ENCODE results near the gene XRN2. TPM values are rescaled to one million over a fixed set of nuclear protein-coding genes. Genes with fewer than 3 reads are reported as not detected.

Gene XRN2
- total RNA-seq, 1 donor from 2014 or later: 66.7 TPM

DNA sequence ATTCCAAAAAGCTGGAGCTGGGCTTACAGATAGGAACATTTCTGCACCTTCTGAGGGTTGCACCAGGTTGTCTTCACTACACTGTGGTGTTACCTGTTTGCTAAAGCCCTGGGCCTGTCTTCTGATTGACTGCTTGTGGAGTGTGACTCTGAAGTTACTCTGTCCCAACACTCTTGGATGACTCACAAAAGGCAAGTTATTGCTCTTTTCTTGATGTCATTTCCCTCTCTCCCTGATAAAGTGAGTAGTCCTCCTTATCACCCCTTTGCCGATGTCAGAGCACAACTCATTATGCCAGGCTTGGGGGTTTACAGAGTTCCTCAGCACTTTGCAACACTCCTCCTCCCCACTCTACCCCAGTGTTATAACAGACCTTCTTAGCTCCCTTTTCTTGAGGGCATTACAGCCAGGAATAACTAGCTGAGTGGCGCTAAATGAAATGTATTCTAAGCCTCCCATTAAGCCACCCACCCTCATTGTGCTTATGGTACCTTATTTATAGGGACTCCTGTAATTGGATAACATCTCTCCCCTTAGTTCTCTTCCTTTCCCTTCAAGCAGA is 130.3 kb downstream of the XRN2 start:
- DNase-seq (ENCODE audit: extremely low spot score, unreplicated experiment): no peak
- H3K27me3 Mint-ChIP-seq (ENCODE audit: unreplicated experiment): peaks cover 21% of the 10 kb centered on the region
- peaks cover 19% of the 10 kb centered on the region for H3K4me1 Mint-ChIP-seq (ENCODE audit: unreplicated experiment)
- TF ChIP-seq, protein P1, sequence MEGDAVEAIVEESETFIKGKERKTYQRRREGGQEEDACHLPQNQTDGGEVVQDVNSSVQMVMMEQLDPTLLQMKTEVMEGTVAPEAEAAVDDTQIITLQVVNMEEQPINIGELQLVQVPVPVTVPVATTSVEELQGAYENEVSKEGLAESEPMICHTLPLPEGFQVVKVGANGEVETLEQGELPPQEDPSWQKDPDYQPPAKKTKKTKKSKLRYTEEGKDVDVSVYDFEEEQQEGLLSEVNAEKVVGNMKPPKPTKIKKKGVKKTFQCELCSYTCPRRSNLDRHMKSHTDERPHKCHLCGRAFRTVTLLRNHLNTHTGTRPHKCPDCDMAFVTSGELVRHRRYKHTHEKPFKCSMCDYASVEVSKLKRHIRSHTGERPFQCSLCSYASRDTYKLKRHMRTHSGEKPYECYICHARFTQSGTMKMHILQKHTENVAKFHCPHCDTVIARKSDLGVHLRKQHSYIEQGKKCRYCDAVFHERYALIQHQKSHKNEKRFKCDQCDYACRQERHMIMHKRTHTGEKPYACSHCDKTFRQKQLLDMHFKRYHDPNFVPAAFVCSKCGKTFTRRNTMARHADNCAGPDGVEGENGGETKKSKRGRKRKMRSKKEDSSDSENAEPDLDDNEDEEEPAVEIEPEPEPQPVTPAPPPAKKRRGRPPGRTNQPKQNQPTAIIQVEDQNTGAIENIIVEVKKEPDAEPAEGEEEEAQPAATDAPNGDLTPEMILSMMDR (IDR thresholded peaks at IDR 0.05): no peak
- no peak overlapping the region for H3K27ac Mint-ChIP-seq (ENCODE audit: unreplicated experiment)
- no peak overlapping the region for H3K4me3 Mint-ChIP-seq (ENCODE audit: unreplicated experiment)
- no peaks in the 10 kb centered on the region for H3K9me3 Mint-ChIP-seq (ENCODE audit: unreplicated experiment)
- no peaks in the 10 kb centered on the region for H3K36me3 Mint-ChIP-seq (ENCODE audit: unreplicated experiment)

- no peak overlapping the region for H3K4me3 Mint-ChIP-seq (ENCODE audit: unreplicated experiment)
- no peaks in the 10 kb centered on the region for H3K9me3 Mint-ChIP-seq (ENCODE audit: unreplicated experiment)
- no peak overlapping the region for H3K27ac Mint-ChIP-seq (ENCODE audit: unreplicated experiment)
- TF ChIP-seq, protein P1 (IDR thresholded peaks at IDR 0.05): no peak
- H3K4me1 Mint-ChIP-seq (ENCODE audit: unreplicated experiment): peaks cover 19% of the 10 kb centered on the region
- H3K36me3 Mint-ChIP-seq (ENCODE audit: unreplicated experiment): no peaks in the 10 kb centered on the region
- DNase-seq (ENCODE audit: extremely low spot score, unreplicated experiment): no peak
- peaks cover 12% of the 10 kb centered on the region for H3K27me3 Mint-ChIP-seq (ENCODE audit: unreplicated experiment)
Measured at GRCh38 chr20:21435576-21435975, 132.4 kb downstream of the XRN2 start.

DNA sequence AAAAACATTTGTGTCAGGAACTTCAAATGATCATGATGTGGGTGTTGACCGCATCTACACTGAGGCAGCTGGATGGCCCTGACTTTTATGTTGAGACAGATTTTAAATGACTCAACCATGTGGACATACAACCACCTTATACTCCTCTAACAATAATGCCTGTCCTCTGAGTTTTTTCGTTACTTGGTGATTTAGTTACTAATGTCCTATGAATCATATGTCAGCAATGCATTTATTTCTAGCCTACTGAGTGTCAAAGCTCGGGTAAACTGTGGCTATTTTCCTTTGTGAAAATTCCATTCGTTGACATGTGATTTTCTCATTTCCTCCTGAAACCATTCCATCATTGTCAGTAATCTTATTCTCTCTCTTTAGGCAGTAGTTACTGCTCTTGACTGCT is 133.1 kb downstream of the XRN2 start:
- TF ChIP-seq, protein P1 (IDR thresholded peaks at IDR 0.05): no peak
- H3K36me3 Mint-ChIP-seq (ENCODE audit: unreplicated experiment): no peaks in the 10 kb centered on the region
- no peaks in the 10 kb centered on the region for H3K9me3 Mint-ChIP-seq (ENCODE audit: unreplicated experiment)
- H3K27ac Mint-ChIP-seq (ENCODE audit: unreplicated experiment): peak overlapping the region; percentile 29
- H3K4me1 Mint-ChIP-seq (ENCODE audit: unreplicated experiment): peaks cover 19% of the 10 kb centered on the region
- DNase-seq (ENCODE audit: extremely low spot score, unreplicated experiment): no peak
- H3K27me3 Mint-ChIP-seq (ENCODE audit: unreplicated experiment): peaks cover 15% of the 10 kb centered on the region
- no peak overlapping the region for H3K4me3 Mint-ChIP-seq (ENCODE audit: unreplicated experiment)

GRCh38 chr20:21437248-21437647 is 134.1 kb downstream of the XRN2 start:
- H3K36me3 Mint-ChIP-seq (ENCODE audit: unreplicated experiment): no peaks in the 10 kb centered on the region
- H3K27me3 Mint-ChIP-seq (ENCODE audit: unreplicated experiment): peaks cover 17% of the 10 kb centered on the region
- TF ChIP-seq, protein P1 (IDR thresholded peaks at IDR 0.05): no peak
- no peak overlapping the region for H3K4me3 Mint-ChIP-seq (ENCODE audit: unreplicated experiment)
- no peak for DNase-seq (ENCODE audit: extremely low spot score, unreplicated experiment)
- H3K4me1 Mint-ChIP-seq (ENCODE audit: unreplicated experiment): peaks cover 19% of the 10 kb centered on the region
- no peaks in the 10 kb centered on the region for H3K9me3 Mint-ChIP-seq (ENCODE audit: unreplicated experiment)
- H3K27ac Mint-ChIP-seq (ENCODE audit: unreplicated experiment): no peak overlapping the region

- no peak overlapping the region for H3K27ac Mint-ChIP-seq (ENCODE audit: unreplicated experiment)
- TF ChIP-seq, protein P1 (IDR thresholded peaks at IDR 0.05): no peak
- H3K9me3 Mint-ChIP-seq (ENCODE audit: unreplicated experiment): no peaks in the 10 kb centered on the region
- no peak for DNase-seq (ENCODE audit: extremely low spot score, unreplicated experiment)
- no peak overlapping the region for H3K4me3 Mint-ChIP-seq (ENCODE audit: unreplicated experiment)
- H3K27me3 Mint-ChIP-seq (ENCODE audit: unreplicated experiment): peaks cover 18% of the 10 kb centered on the region
- peaks cover 19% of the 10 kb centered on the region for H3K4me1 Mint-ChIP-seq (ENCODE audit: unreplicated experiment)
- no peaks in the 10 kb centered on the region for H3K36me3 Mint-ChIP-seq (ENCODE audit: unreplicated experiment)
Measured at GRCh38 chr20:21437816-21438215, 134.7 kb downstream of the XRN2 start.

Other genes with a start within 250 kb of the XRN2 start
- not detected in 2 replicates for gene LINC00237, start 197.0 kb upstream of the XRN2 start, total RNA-seq
- 16.9 and 21.2 TPM in 2 replicates for gene KIZ, start 177.2 kb upstream of the XRN2 start, total RNA-seq
- not detected in 2 replicates for gene NKX2-4, start 94.2 kb downstream of the XRN2 start, total RNA-seq
- not detected in 2 replicates for gene NKX2-2, start 210.7 kb downstream of the XRN2 start, total RNA-seq